Glomerular visceral epithelial cell (primary cell): Measurements from ENCODE around the gene TACR1.
"Not testable (repeated sequence)": the region's sequence is repeated elsewhere in the genome, so short reads cannot be mapped to it uniquely, and the experiment has no call there.

Source experiments
- DNase-seq: peaks from one replicate; pipeline ENCODE4 v3.0.0-alpha.2; 2016; ENCODE audit errors: extremely low spot score

The TACR1 gene

DNA sequence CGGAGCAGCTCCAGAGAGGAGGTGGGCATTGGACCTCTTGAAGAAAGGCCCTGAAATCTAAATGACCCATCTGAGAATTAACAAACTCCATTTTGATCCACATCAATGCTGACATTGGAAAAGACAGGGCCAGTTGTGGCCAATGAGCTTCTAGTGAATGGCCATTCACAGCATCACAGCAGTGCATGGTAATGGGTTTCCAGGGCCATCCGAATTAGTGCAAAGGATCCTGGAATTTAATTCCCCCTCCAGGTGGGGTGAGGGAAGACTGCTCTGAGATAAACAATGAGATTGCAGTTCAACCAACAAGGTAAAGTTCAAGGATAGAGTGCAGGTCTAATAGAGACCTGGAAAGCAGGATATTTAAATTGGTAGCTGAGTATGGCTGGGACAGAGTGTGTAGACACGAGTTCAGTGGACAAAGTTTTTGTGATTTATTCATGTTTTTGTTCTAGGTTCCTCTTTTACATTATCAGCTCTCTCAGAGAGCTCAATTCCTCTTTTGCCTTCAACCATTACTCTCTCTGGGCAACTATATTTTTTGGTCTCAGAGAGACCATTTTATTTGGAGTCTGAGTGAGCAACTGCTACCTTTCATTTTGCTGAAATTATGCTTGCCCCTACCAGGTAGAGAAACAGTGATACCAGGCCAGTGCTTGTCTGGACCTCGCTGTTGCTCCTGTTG, 5.0 kb downstream of the TACR1 start:
- DNase-seq: no peak

GRCh38 chr2:75192496-75192895, 6.8 kb downstream of the TACR1 start:
- DNase-seq: no peak

DNA sequence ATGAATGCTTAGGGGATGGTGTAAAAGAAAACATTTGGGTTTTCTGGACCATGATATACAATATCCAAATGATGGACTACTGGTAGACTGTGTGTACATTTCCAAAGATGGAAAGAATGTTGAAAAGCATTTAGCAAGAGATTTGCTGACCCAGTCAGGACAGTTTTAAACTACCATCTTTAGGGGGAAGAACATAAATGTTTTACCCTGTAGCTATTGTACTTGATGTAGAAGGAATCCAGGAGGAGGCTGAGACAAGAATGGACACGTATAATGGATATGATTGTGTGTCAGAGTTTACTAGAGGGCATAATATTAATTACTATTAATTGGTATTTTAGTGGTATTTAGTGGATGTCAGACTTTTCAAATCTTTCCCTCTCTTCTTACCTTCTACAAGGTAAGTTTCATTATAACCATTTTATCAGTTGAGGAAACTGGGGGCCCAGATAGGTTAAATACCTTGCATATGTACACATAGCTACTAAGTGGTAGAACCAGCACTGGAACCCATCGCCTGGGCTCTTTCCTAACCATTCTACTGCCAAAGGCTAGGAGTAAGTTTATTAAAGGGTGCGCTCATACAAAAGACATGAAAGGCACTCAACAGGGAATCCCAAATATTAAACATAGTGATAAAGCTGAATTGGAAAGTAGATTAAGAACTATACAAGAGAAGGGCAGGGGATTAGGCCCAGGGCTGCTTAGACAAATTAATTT, 8.9 kb downstream of the TACR1 start:
- no peak for DNase-seq

GRCh38 chr2:75186821-75187220, 12.5 kb downstream of the TACR1 start:
- no peak for DNase-seq

GRCh38 chr2:75182606-75183005, 16.7 kb downstream of the TACR1 start:
- DNase-seq: no peak

GRCh38 chr2:75180476-75180875, 18.8 kb downstream of the TACR1 start:
- DNase-seq: no peak

- DNase-seq: no peak
Measured at GRCh38 chr2:75177427-75177826, 21.9 kb downstream of the TACR1 start.

DNA sequence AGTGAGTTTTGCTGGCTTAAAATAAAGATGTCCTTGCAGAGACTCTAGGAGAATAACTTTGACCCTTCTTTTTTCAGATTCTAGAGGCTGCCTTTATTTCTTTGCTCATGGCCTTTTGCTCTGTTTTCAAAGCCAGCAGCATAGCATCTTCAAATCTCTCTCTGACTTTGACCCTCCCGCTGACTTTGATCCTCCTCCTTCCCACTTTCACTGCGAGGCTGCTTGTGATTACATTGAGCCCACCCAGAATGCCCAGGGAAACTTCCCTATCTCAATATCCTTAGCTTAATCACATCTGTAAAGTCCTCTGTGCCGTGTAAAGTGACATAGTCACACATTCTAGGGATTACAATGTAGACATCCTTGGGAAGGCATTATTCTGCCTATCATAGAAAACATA, 23.9 kb downstream of the TACR1 start:
- no peak for DNase-seq

DNA sequence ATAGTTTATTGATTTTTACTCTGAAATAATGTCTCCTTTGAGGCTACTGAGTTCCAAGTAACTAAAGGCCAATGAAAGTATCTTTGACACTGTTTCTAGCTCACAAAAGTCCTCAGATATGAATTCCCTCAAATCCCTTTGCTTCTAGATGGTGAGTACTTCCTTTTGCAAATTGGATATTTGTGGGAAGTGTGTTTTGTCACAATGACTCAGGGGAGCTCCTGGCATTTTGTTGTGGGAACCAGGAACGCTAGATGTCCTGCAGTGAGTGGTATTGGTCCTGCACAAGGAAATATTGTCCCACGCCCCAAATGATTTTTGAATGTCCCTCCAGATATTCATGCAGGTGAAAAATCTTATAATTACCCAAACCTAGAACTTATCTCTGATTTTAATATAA, 24.3 kb downstream of the TACR1 start:
- DNase-seq: no peak

DNA sequence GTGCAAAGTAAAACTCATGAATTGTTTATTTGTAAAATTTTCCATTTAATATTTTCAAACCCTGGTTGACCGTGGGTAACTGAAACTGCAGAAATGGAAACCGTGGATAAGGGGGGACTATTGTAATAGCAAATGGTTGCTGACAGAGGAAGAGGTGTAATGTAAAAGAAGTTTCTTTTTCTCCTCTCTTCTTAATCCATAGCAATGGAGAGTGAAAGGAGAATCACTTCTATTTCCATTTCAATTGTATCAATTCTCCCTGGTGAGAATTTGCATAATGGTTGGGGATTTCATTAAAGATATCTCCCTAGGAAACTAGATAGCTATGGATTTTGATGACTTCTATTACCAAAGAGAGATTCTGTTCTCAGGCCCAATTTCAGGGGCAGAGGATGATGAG, 24.8 kb downstream of the TACR1 start:
- DNase-seq: no peak

DNA sequence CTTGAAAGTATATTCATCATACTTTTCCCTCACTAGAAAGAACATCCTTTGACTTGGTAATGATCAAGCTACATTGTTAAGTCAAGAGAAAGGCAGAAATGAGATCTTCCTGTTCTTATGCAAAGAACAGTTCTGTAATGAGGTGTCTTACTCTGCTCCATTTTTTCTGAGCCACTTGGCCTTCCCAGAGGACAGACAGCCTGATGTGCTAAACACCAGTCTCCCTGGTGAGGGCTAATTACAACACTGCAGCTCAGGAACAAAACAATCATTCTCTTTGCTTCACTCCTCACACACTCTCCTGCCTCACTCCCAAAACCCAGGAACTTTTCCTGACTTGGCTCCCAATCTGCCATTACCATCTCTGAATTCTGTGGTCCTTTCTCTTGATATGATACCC, 25.6 kb downstream of the TACR1 start:
- no peak for DNase-seq

DNA sequence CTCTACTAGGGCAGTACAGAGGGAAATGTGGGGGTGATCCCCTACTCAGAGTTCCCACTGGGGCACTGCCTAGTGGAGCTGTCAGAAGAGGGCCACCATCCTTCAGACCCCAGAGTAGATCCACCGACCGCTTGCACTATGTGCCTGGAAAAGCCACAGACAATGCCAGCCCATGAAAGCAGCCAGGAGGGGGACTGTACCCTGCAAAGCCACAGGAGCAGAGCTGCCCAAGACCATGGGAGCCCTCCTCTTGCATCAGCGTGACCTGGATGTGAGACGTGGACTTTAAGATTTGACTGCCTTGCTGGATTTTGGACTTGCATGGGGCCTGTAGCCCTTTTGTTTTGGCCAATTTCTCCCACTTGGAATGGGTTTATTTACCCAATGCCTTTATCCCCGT, 27.9 kb downstream of the TACR1 start:
- not testable (repeated sequence) for DNase-seq

DNA sequence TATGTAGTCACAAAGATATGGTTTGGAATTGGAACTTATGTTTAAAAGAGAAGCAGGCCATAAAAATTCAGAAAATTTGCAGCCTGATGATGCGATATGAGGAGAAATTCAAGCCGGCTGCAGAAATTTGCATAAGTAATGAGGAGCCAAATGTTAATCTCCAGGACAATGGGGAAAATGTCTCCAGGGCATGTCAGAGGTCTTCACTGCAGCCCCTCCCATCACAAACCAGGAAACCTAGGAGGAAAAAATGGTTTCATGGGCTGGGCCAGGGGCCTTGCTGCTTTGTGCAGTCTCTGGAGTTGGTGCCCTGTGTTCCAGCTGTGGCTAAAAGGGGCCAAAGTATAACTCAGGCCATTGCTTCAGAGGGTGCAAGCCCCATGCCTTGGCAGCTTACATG, 28.4 kb downstream of the TACR1 start:
- DNase-seq: no peak

- DNase-seq: no peak
Measured at GRCh38 chr2:75168186-75168585, 31.1 kb downstream of the TACR1 start.

GRCh38 chr2:75166491-75166890, 32.8 kb downstream of the TACR1 start:
- no peak for DNase-seq

- no peak for DNase-seq
Measured at GRCh38 chr2:75162897-75163296, 36.4 kb downstream of the TACR1 start.

GRCh38 chr2:75162259-75162658, 37.1 kb downstream of the TACR1 start:
- no peak for DNase-seq

GRCh38 chr2:75157435-75157834, 41.9 kb downstream of the TACR1 start:
- DNase-seq: no peak

DNA sequence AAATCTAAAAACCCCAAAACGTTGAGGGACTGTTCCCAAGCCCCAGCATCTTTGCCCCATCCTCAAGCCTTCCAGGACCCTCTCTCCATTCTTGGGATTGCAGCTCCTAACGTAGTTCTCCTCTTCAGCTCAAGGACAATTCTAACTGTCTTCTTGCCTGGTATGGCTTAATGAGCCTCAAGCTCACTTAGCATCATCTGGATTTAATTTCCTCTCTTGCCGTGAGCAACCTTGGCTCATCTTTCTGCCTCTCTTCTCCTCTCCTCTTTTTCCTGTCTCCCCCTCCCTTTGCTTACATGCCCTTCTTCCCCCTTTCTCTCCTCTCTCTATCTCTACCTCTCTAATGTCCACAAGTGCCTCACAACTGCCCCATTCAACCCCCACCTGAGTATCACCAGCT, 44.2 kb downstream of the TACR1 start:
- no peak for DNase-seq

DNA sequence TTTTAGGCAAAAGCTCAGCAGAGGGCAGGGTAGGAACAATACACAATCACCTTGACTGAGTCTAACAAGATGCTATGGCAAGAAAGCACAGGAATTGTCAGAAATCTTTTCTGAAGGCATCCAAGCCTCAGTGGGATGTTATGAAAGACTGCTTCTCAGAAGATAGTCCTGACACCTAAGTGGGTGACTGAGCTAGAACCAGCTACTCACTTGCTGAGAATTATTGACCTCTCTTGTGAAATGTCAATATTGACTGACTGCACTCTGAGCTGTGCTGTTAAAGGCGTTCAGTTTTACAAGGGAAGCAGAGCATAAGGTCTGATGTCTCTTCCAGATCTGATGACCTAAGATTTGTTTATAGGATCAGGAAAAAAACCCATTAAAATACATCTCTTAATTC, 46.1 kb downstream of the TACR1 start:
- DNase-seq: no peak

GRCh38 chr2:75152243-75152642, 47.1 kb downstream of the TACR1 start:
- not testable (repeated sequence) for DNase-seq

DNA sequence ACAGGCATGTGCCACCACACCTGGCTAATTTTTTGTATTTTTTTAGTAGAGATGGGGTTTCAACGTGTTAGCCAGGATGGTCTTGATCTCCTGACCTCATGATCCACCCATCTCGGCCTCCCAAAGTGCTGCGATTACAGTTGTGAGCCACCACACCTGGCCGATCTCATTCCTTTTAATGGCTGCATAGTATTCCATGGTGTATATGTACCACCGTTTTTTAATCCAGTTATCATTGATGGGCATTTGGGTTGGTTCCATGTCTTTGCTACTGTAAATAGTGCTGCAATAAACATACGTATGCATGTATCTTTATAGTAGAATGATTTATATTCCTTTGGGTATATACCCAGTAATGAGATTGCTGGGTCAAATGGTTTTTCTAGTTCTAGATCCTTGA, 51.4 kb downstream of the TACR1 start:
- not testable (repeated sequence) for DNase-seq

DNA sequence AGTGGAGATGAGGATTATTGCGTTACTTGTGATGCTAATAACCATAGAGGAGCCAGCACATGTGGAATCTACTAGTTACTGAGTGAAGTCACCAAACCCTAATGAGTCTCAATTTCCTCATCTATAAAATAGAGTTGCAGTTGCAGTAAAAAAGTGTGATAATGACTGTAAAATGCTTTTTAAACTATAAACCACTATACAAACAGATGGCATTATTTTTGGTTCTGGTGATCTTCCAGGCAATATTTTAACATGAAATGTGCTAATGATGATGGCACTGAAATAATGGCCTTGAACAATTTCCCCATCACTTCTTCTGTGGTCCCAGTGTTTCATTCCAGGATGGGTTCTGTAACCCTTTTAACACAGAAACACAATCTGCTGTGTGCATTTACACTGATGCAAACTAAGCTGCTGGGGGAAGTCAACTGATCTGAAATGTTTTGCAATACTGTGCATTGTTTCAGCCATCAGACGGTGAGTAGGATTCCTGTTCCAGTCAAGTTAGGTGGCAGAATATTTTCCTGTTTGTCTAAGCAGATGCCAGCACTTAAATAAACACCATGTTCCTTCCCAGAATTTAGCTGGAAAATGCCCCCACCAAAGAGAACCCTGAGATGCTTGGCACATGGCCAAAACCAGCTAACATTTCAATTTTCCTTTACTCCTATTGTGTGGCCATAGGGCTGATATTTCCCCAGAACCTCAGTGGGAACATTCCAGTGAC, 52.6 kb downstream of the TACR1 start:
- DNase-seq: no peak
